ENCODE data around the gene SLC35G4. TPM values are rescaled to one million over a fixed set of nuclear protein-coding genes. Genes with fewer than 3 reads are reported as not detected.

Gene SLC35G4
- total RNA-seq, 2 donors from 2014 or later, result not detected

- H3K36me3 ChIP-seq (ENCODE audit: control insufficient read depth, insufficient read depth, low read length), result no peaks in the 10 kb centered on the region
- no peak overlapping the region for H3K27ac ChIP-seq (ENCODE audit: low read depth, low read length)
- H3K4me1 ChIP-seq (ENCODE audit: control insufficient read depth, insufficient read depth, low read length), result no peaks in the 10 kb centered on the region
- Mint-ChIP-seq H3K9me3 (no peaks in the 10 kb centered on the region), H3K4me3 (no peak overlapping the region), H3K4me1 (peaks cover 3% of the 10 kb centered on the region), H3K36me3 (ENCODE audit: low read depth) (no peaks in the 10 kb centered on the region), H3K27me3 (ENCODE audit: insufficient read depth) (peaks cover 39% of the 10 kb centered on the region), H3K27ac (no peak overlapping the region)
- WGBS, 2 experiments (ENCODE audit: insufficient coverage in 1 of 2, insufficient read length in 1 of 2), result 90 to 92% methylated on average over 14 of the region's 14 CpGs
- no peak overlapping the region for H3K4me3 ChIP-seq (ENCODE audit: low read length)
- peaks cover 26% of the 10 kb centered on the region for H3K27me3 ChIP-seq (ENCODE audit: control insufficient read depth, insufficient read depth, low read length, poor library complexity, severe bottlenecking)
- peak; percentile 14 for DNase-seq
- no peak overlapping the region for H3K9ac ChIP-seq (ENCODE audit: extremely low read depth, low read length, poor library complexity, severe bottlenecking)
- H3K9me3 ChIP-seq (ENCODE audit: control insufficient read depth, low read length), result no peaks in the 10 kb centered on the region
- TF ChIP-seq, protein P1, sequence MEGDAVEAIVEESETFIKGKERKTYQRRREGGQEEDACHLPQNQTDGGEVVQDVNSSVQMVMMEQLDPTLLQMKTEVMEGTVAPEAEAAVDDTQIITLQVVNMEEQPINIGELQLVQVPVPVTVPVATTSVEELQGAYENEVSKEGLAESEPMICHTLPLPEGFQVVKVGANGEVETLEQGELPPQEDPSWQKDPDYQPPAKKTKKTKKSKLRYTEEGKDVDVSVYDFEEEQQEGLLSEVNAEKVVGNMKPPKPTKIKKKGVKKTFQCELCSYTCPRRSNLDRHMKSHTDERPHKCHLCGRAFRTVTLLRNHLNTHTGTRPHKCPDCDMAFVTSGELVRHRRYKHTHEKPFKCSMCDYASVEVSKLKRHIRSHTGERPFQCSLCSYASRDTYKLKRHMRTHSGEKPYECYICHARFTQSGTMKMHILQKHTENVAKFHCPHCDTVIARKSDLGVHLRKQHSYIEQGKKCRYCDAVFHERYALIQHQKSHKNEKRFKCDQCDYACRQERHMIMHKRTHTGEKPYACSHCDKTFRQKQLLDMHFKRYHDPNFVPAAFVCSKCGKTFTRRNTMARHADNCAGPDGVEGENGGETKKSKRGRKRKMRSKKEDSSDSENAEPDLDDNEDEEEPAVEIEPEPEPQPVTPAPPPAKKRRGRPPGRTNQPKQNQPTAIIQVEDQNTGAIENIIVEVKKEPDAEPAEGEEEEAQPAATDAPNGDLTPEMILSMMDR (conservative IDR thresholded peaks at IDR 0.05), result peak; percentile 53
Observed at GRCh38 chr18:11570769-11571412, 38.5 kb upstream of the SLC35G4 start.

DNA sequence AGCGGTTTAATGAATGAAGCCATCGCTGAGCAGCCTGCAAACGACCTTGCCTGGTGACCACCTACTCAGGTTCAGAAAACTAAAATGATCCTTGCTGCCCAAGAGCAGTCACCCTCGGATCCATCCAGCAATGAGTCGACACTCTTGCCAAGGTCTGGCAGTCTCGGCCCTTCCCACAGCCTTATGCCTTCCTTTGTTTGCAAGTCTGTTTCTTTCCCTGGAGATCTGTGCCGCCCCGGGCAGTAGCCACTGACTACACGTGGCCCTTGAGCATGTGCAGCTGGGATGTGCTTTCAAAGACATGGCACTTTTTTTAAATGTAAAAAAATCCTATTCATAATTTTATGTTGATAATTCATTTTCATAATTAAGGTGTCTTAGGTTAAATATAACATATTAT is 37.2 kb upstream of the SLC35G4 start:
- TF ChIP-seq, protein P1 (conservative IDR thresholded peaks at IDR 0.05), result no peak
- Histone ChIP-seq H3K27me3 (ENCODE audit: control insufficient read depth, insufficient read depth, low read length, poor library complexity, severe bottlenecking) (peaks cover 31% of the 10 kb centered on the region), H3K36me3 (ENCODE audit: control insufficient read depth, insufficient read depth, low read length) (no peaks in the 10 kb centered on the region), H3K9ac (ENCODE audit: extremely low read depth, low read length, poor library complexity, severe bottlenecking) (no peak overlapping the region), H3K27ac (ENCODE audit: low read depth, low read length) (no peak overlapping the region), H3K9me3 (ENCODE audit: control insufficient read depth, low read length) (no peaks in the 10 kb centered on the region), H3K4me1 (ENCODE audit: control insufficient read depth, insufficient read depth, low read length) (no peaks in the 10 kb centered on the region), H3K4me3 (ENCODE audit: low read length) (no peak overlapping the region)
- Mint-ChIP-seq H3K36me3 (ENCODE audit: low read depth) (no peaks in the 10 kb centered on the region), H3K4me1 (peaks cover 3% of the 10 kb centered on the region), H3K27ac (no peak overlapping the region), H3K27me3 (ENCODE audit: insufficient read depth) (peaks cover 38% of the 10 kb centered on the region), H3K9me3 (no peaks in the 10 kb centered on the region), H3K4me3 (no peak overlapping the region)
- DNase-seq, result peak; percentile 27
- WGBS, 2 experiments (ENCODE audit: insufficient coverage in 1 of 2, insufficient read length in 1 of 2), result 87 to 89% methylated on average over 4 to 9 of the region's 9 CpGs

DNA sequence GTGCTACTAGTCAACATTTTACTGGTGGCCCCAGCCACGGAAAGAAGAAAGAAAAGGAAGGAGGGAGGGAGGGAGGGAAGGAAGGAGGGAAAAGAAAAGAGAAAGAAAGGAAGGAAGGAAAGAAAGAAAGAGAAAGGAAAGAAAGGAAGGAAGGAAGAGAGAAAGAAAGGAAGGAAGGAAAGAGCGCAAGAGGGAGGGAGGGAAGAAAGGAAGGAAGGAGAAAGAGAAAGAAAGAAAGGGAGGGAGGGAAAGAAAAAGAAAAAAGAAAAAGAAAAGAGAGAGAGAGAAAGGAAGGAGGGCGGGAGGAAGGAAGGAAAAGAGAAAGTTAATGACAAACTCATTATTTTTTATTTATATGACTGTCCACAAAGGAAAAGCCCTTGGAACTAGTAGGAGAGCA is 34.9 kb upstream of the SLC35G4 start:
- H3K27ac Mint-ChIP-seq, result no peak overlapping the region
- Histone ChIP-seq H3K4me1 (ENCODE audit: control insufficient read depth, insufficient read depth, low read length) (no peaks in the 10 kb centered on the region), H3K36me3 (ENCODE audit: control insufficient read depth, insufficient read depth, low read length) (no peaks in the 10 kb centered on the region), H3K9me3 (ENCODE audit: control insufficient read depth, low read length) (no peaks in the 10 kb centered on the region), H3K4me3 (ENCODE audit: low read length) (no peak overlapping the region), H3K27me3 (ENCODE audit: control insufficient read depth, insufficient read depth, low read length, poor library complexity, severe bottlenecking) (peaks cover 35% of the 10 kb centered on the region), H3K27ac (ENCODE audit: low read depth, low read length) (no peak overlapping the region), H3K9ac (ENCODE audit: extremely low read depth, low read length, poor library complexity, severe bottlenecking) (no peak overlapping the region)
- H3K4me3 Mint-ChIP-seq, result no peak overlapping the region
- DNase-seq, result no peak
- no peaks in the 10 kb centered on the region for H3K9me3 Mint-ChIP-seq
- H3K4me1 Mint-ChIP-seq, result peaks cover 3% of the 10 kb centered on the region
- H3K27me3 Mint-ChIP-seq (ENCODE audit: insufficient read depth), result peaks cover 34% of the 10 kb centered on the region
- WGBS, 2 experiments (ENCODE audit: insufficient coverage in 1 of 2, insufficient read length in 1 of 2), result 80 to 81% methylated on average over 2 of the region's 3 CpGs
- H3K36me3 Mint-ChIP-seq (ENCODE audit: low read depth), result no peaks in the 10 kb centered on the region
- TF ChIP-seq, protein P1 (conservative IDR thresholded peaks at IDR 0.05), result no peak

Data from endodermal cell (in vitro differentiated cells).